HG02973 (cell line): ENCODE results near the gene TOGARAM1.
"Not testable (repeated sequence)": the region's sequence is repeated elsewhere in the genome, so short reads cannot be mapped to it uniquely, and the experiment has no call there.

ENCODE experiments used
- ATAC-seq: cut with Tn5 transposase; IDR thresholded peaks from one replicate; pipeline ENCODE4 v1.9.1; 2021; ENCODE audit warnings: moderate library complexity; ENCODE audit not compliant: unreplicated experiment

Gene TOGARAM1

GRCh38 chr14:45038865-45039264, 76.9 kb downstream of the TOGARAM1 start:
- no peak for ATAC-seq

- no peak for ATAC-seq
Measured at GRCh38 chr14:45039390-45039789, 77.4 kb downstream of the TOGARAM1 start.

- no peak for ATAC-seq
Measured at GRCh38 chr14:45041641-45042040, 79.7 kb downstream of the TOGARAM1 start.

GRCh38 chr14:45044638-45045037, 82.6 kb downstream of the TOGARAM1 start:
- ATAC-seq, result no peak

GRCh38 chr14:45048385-45048784, 86.4 kb downstream of the TOGARAM1 start:
- ATAC-seq, result no peak

GRCh38 chr14:45051180-45051579, 89.2 kb downstream of the TOGARAM1 start:
- ATAC-seq, result no peak

- ATAC-seq, result no peak
Measured at GRCh38 chr14:45051896-45052295, 89.9 kb downstream of the TOGARAM1 start.

- ATAC-seq, result no peak
Measured at GRCh38 chr14:45057349-45057748, 95.4 kb downstream of the TOGARAM1 start.

- no peak for ATAC-seq
Measured at GRCh38 chr14:45057881-45058364, 95.9 kb downstream of the TOGARAM1 start.

- no peak for ATAC-seq
Measured at GRCh38 chr14:45060551-45060950, 98.6 kb downstream of the TOGARAM1 start.

- no peak for ATAC-seq
Measured at GRCh38 chr14:45065540-45065939, 103.5 kb downstream of the TOGARAM1 start.

- no peak for ATAC-seq
Measured at GRCh38 chr14:45065956-45066355, 104.0 kb downstream of the TOGARAM1 start.

GRCh38 chr14:45066667-45067066, 104.7 kb downstream of the TOGARAM1 start:
- no peak for ATAC-seq

GRCh38 chr14:45068396-45068795, 106.4 kb downstream of the TOGARAM1 start:
- no peak for ATAC-seq

GRCh38 chr14:45070215-45070614, 108.2 kb downstream of the TOGARAM1 start:
- ATAC-seq, result no peak

- no peak for ATAC-seq
Measured at GRCh38 chr14:45072126-45072525, 110.1 kb downstream of the TOGARAM1 start.

- no peak for ATAC-seq
Measured at GRCh38 chr14:45073231-45073879, 111.4 kb downstream of the TOGARAM1 start.

GRCh38 chr14:45078323-45078722, 116.3 kb downstream of the TOGARAM1 start:
- ATAC-seq, result no peak

GRCh38 chr14:45080416-45080968, 118.5 kb downstream of the TOGARAM1 start:
- ATAC-seq, result not testable (repeated sequence)

- ATAC-seq, result not testable (repeated sequence)
Measured at GRCh38 chr14:45081096-45081495, 119.1 kb downstream of the TOGARAM1 start.

- ATAC-seq, result no peak
Measured at GRCh38 chr14:45082420-45082819, 120.4 kb downstream of the TOGARAM1 start.

- ATAC-seq, result no peak
Measured at GRCh38 chr14:45083617-45083975, 121.6 kb downstream of the TOGARAM1 start.
